K562 (cell line): Measurements from ENCODE around the gene BMPR2. TPM values are rescaled to one million over a fixed set of nuclear protein-coding genes. Genes with fewer than 3 reads are reported as not detected.
A peak's percentile ranks its signal among the peaks of the same experiment; 100 is the strongest.

Experiments
- ATAC-seq: fragments of 200-7000 bp; cut with Tn5 transposase; 3 replicates; pipeline ENCODE4 v1.9.1; 2020; ENCODE audit warnings: moderate library complexity
- BruUV-seq: library from RNA; stranded (reverse); fragments of 400-500 nt; replicated peaks from 2 replicates; lab custom pipeline; 2021; lab: Mats Ljungman, UMichigan
- CTCF ChIA-PET: fragments of 300-600 bp; formaldehyde crosslinking; extraction: SDS; loops from one replicate; lab custom pipeline; 2021; ENCODE audit warnings: low intra/inter-chr PET ratio; lab: Yijun Ruan, JAX
- POLR2A ChIA-PET: fragments of 300-600, 350-650 bp; sonication (Branson Sonifier 250); formaldehyde crosslinking; extraction: SDS; loops from one replicate; lab custom pipeline; 2021; ENCODE audit warnings: antibody characterized with exemption, inconsistent platforms; lab: Yijun Ruan, JAX
- DNase-seq, 4 experiments: peaks; one replicate each; pipeline versions ENCODE4 v3.0.0 to v3.0.0-alpha.2; 2011 to 2018; ENCODE audit warnings: low spot score in 3 of 4, mixed read lengths in 3 of 4; ENCODE audit errors: extremely low read depth in 1 of 4
- FAIRE-seq: peaks from 2 replicates; lab custom pipeline; 2011; peaks lifted over from hg19 to GRCh38; lab: Jason Lieb, UNC
- H2AFZ ChIP-seq: 2 replicates; pipeline ENCODE4 v1.6.0; 2011; ENCODE audit warnings: low read depth, low read length, control low read depth, inconsistent platforms
- H3K27ac ChIP-seq: fragments of 200-600 bp; 3 replicates; pipeline ENCODE4 v1.8.0; 2011; ENCODE audit warnings: low read depth, mild to moderate bottlenecking, control low read depth, inconsistent platforms, low read length, moderate library complexity, mixed read lengths; ENCODE audit errors: extremely low read depth
- H3K27me3 ChIP-seq, 2 experiments: fragments of 300-600 bp in 1 of 2; 2 replicates in 1 of 2; 3 replicates in 1 of 2; pipeline versions ENCODE4 v1.6.0 to v1.8.0; 2011; ENCODE audit warnings: inconsistent platforms in 2 of 2, low read length in 2 of 2, mild to moderate bottlenecking in 1 of 2, mixed read lengths in 1 of 2, moderate library complexity in 1 of 2; ENCODE audit not compliant: control insufficient read depth in 2 of 2, insufficient read depth in 2 of 2
- H3K36me3 ChIP-seq: fragments of 300-600 bp; 3 replicates; pipeline ENCODE4 v1.8.0; 2011; ENCODE audit warnings: mild to moderate bottlenecking, low read length, inconsistent platforms; ENCODE audit not compliant: control insufficient read depth, insufficient read depth
- H3K4me1 ChIP-seq, 2 experiments: fragments of 200-600 bp in 1 of 2; replicated peaks in 1 of 2; 2 replicates in 1 of 2; 3 replicates in 1 of 2; pipeline versions ENCODE4 v1.5.1 to v1.8.0; 2011; ENCODE audit warnings: inconsistent platforms in 2 of 2, low read length in 2 of 2, mild to moderate bottlenecking in 1 of 2, mixed read lengths in 1 of 2, moderate library complexity in 1 of 2; ENCODE audit not compliant: control insufficient read depth in 2 of 2, insufficient read depth in 2 of 2
- H3K4me2 ChIP-seq: 2 replicates; pipeline ENCODE4 v1.6.1; 2011; ENCODE audit warnings: low read length, control low read depth, inconsistent platforms, mixed read lengths; ENCODE audit not compliant: insufficient read depth
- H3K4me3 ChIP-seq: fragments of 200-600 bp; sonication (generic), shearing (Covaris generic); 2 replicates; pipeline ENCODE4 v1.5.1; 2016; ENCODE audit warnings: control low read depth, inconsistent platforms
- H3K79me2 ChIP-seq: fragments of 200-600 bp; 3 replicates; pipeline ENCODE4 v1.8.0; 2011; ENCODE audit warnings: low read length, inconsistent platforms; ENCODE audit not compliant: control insufficient read depth, insufficient read depth
- H3K9ac ChIP-seq, 2 experiments: 2 replicates each; pipeline versions ENCODE4 v1.6.0 to v1.6.1; 2011; ENCODE audit warnings: low read depth in 2 of 2, low read length in 2 of 2, control low read depth in 1 of 2, inconsistent platforms in 1 of 2, mild to moderate bottlenecking in 1 of 2, mixed read lengths in 1 of 2; ENCODE audit not compliant: insufficient read depth in 1 of 2
- H3K9me1 ChIP-seq: one replicate; pipeline ENCODE4 v1.6.0; 2011; ENCODE audit warnings: inconsistent platforms, mild to moderate bottlenecking, low read length, moderate library complexity; ENCODE audit not compliant: control insufficient read depth, insufficient read depth
- H3K9me3 ChIP-seq: replicated peaks from 2 replicates; pipeline ENCODE4 v1.5.1; 2011; ENCODE audit warnings: low read depth, low read length, inconsistent platforms; ENCODE audit not compliant: control insufficient read depth, insufficient read depth
- H4K20me1 ChIP-seq: replicated peaks from 2 replicates; pipeline ENCODE4 v1.6.1; 2011; ENCODE audit warnings: low read length, inconsistent platforms, mixed read lengths; ENCODE audit not compliant: control insufficient read depth, insufficient read depth
- ARNT ChIP-seq, 2 experiments: fragments of 450-650 bp; IDR thresholded peaks; 2 replicates each; pipeline ENCODE4 v1.6.1; 2016; ENCODE audit warnings: mild to moderate bottlenecking in 1 of 2
- CREB5 ChIP-seq: fragments of 250-450 bp; sonication (Bioruptor Pico); IDR thresholded peaks from 2 replicates; pipeline ENCODE4 v1.5.0; 2020; ENCODE audit warnings: mild to moderate bottlenecking
- DNMT1 ChIP-seq: fragments of 450-650 bp; IDR thresholded peaks from 2 replicates; pipeline ENCODE4 v1.6.1; 2016; ENCODE audit warnings: antibody characterized with exemption, mild to moderate bottlenecking
- GABPB1 ChIP-seq: sonication (generic); formaldehyde crosslinking; IDR thresholded peaks from 2 replicates; pipeline ENCODE4 v1.8.0; 2022; ENCODE audit warnings: mild to moderate bottlenecking, missing genetic modification reagents
- KAT2B ChIP-seq: IDR thresholded peaks from one replicate; pipeline ENCODE4 v1.6.1; 2012; ENCODE audit warnings: low read depth, mild to moderate bottlenecking, control low read depth, inconsistent platforms, low read length, moderate library complexity
- KAT8 ChIP-seq: fragments of 450-650 bp; IDR thresholded peaks from 2 replicates; pipeline ENCODE4 v1.6.1; 2016; ENCODE audit warnings: low read depth, mild to moderate bottlenecking
- LCOR ChIP-seq: sonication (generic); formaldehyde crosslinking; IDR thresholded peaks from 2 replicates; pipeline ENCODE4 v1.8.0; 2022; ENCODE audit warnings: mild to moderate bottlenecking, missing genetic modification reagents
- NBN ChIP-seq: fragments of 450-650 bp; IDR thresholded peaks from 2 replicates; pipeline ENCODE4 v1.6.1; 2016; ENCODE audit warnings: low read depth, mild to moderate bottlenecking
- NR2C1 ChIP-seq, 2 experiments: fragments of 450-650 bp; IDR thresholded peaks; 2 replicates each; pipeline ENCODE4 v1.6.1; 2017; ENCODE audit warnings: mild to moderate bottlenecking in 2 of 2, antibody characterized with exemption in 1 of 2, inconsistent platforms in 1 of 2, missing compliant biosample characterization in 1 of 2, missing genetic modification characterization in 1 of 2
- NR2C2 ChIP-seq, 2 experiments: fragments of 200-800 bp in 1 of 2; sonication (Bioruptor generic) in 1 of 2; sonication (generic) in 1 of 2; formaldehyde crosslinking in 1 of 2; IDR thresholded peaks; 2 replicates each; pipeline versions ENCODE4 v1.6.1 to v1.8.0; 2016 to 2022; ENCODE audit warnings: mild to moderate bottlenecking in 1 of 2, missing compliant biosample characterization in 1 of 2, missing genetic modification characterization in 1 of 2, missing genetic modification reagents in 1 of 2
- RAD21 ChIP-seq, 2 experiments: fragments of 250-450 bp in 1 of 2; fragments of 450-650 bp in 1 of 2; sonication (Bioruptor Pico) in 1 of 2; formaldehyde crosslinking in 1 of 2; IDR thresholded peaks in 1 of 2; conservative IDR thresholded peaks in 1 of 2; 2 replicates each; pipeline versions ENCODE4 v1.4.0 to v1.8.0; 2020 to 2022; ENCODE audit warnings: mild to moderate bottlenecking in 2 of 2, moderate library complexity in 1 of 2
- RBFOX2 ChIP-seq: fragments of 200-400 bp; formaldehyde crosslinking; IDR thresholded peaks from 2 replicates; pipeline ENCODE4 v1.6.1; 2017; ENCODE audit warnings: low read depth, mild to moderate bottlenecking, low read length, moderate library complexity
- SETDB1 ChIP-seq: IDR thresholded peaks from one replicate; pipeline ENCODE4 v1.6.1; 2012; ENCODE audit warnings: low read length, control low read depth, inconsistent platforms
- ZBTB1 ChIP-seq: sonication (generic); formaldehyde crosslinking; IDR thresholded peaks from 2 replicates; pipeline ENCODE4 v1.8.1; 2023; ENCODE audit warnings: missing genetic modification reagents, low read depth, mild to moderate bottlenecking, borderline replicate concordance
- ZBTB7A ChIP-seq: IDR thresholded peaks from 2 replicates; pipeline ENCODE4 v1.6.1; 2011; ENCODE audit warnings: low read depth, mild to moderate bottlenecking, low read length, moderate library complexity, borderline replicate concordance; ENCODE audit not compliant: control insufficient read depth
- ZC3H8 ChIP-seq: fragments of 450-650 bp; IDR thresholded peaks from 2 replicates; pipeline ENCODE4 v1.6.1; 2017
- ZNF668 ChIP-seq: fragments of 250-450 bp; sonication (Bioruptor Pico); IDR thresholded peaks from 2 replicates; pipeline ENCODE4 v1.8.0; 2022; ENCODE audit warnings: mild to moderate bottlenecking, inconsistent platforms
- WGBS: fragments of 100-300 bp; shearing (Covaris generic); methylation state at CpG from one replicate; pipeline ENCODE4 v1.1.6; 2016; ENCODE audit warnings: low coverage, mixed read lengths; ENCODE audit not compliant: insufficient coverage; ENCODE audit errors: missing lambda C conversion rate; 5-methylcytosine and 5-hydroxymethylcytosine counted together
- in situ Hi-C: fragments of 300-500 bp; cut with MboI; formaldehyde crosslinking; loops from 4 replicates; pipeline ENCODE4 v1.15.0; 2018; ENCODE audit warnings: inconsistent platforms, mixed read lengths
- intact Hi-C: fragments of 100-400 bp; cut with micrococcal nuclease; formaldehyde crosslinking; loops from 2 replicates; pipeline ENCODE4 v1.14.2; 2022
- polyA plus RNA-seq, 8 experiments: library from polyadenylated mRNA; depleted of rRNA in 4 of 8; stranded (reverse) in 5 of 8; unstranded in 3 of 8; fragments of >200 nt; fragmentation: Nextera tagmentation in 2 of 8; fragmentation: Illumina TruSeq in 1 of 8; extraction: Ambion mirVana in 2 of 8; extraction: Trizol in 1 of 8; gene quantifications; 2 replicates each; pipeline versions ENCODE4 v1.2.1 to v1.2.3, GENCODE V29; 2011 to 2014; ENCODE audit warnings: inconsistent platforms in 1 of 8, missing spikeins in 1 of 8
- total RNA-seq, 7 experiments: library from RNA; depleted of rRNA in 6 of 7; stranded (reverse); fragments of >200 nt in 6 of 7; fragmentation: Illumina TruSeq in 2 of 7; extraction: Trizol in 2 of 7; gene quantifications; 2 replicates each; pipeline versions ENCODE4 v1.2.1 to v1.2.3, GENCODE V29; 2011 to 2021; ENCODE audit warnings: low replicate concordance in 1 of 7
- TF ChIP-seq, protein P1 (sequence below): sonication (generic); formaldehyde crosslinking; IDR thresholded peaks from 2 replicates; pipeline ENCODE4 v1.9.0; 2022; ENCODE audit warnings: mild to moderate bottlenecking, missing genetic modification reagents
- TF ChIP-seq, protein P2 (sequence below): fragments of 450-650 bp; IDR thresholded peaks from 2 replicates; pipeline ENCODE4 v1.6.1; 2018; ENCODE audit warnings: mild to moderate bottlenecking, low read depth; ENCODE audit not compliant: partially characterized antibody

Gene BMPR2
- total and polyA plus RNA-seq, 9 of the 15 experiments (the other 6 are each of a cell fraction or from before 2014, with no cell fraction given): 0.73 to 5.0 (median 3.3) TPM

DNA sequence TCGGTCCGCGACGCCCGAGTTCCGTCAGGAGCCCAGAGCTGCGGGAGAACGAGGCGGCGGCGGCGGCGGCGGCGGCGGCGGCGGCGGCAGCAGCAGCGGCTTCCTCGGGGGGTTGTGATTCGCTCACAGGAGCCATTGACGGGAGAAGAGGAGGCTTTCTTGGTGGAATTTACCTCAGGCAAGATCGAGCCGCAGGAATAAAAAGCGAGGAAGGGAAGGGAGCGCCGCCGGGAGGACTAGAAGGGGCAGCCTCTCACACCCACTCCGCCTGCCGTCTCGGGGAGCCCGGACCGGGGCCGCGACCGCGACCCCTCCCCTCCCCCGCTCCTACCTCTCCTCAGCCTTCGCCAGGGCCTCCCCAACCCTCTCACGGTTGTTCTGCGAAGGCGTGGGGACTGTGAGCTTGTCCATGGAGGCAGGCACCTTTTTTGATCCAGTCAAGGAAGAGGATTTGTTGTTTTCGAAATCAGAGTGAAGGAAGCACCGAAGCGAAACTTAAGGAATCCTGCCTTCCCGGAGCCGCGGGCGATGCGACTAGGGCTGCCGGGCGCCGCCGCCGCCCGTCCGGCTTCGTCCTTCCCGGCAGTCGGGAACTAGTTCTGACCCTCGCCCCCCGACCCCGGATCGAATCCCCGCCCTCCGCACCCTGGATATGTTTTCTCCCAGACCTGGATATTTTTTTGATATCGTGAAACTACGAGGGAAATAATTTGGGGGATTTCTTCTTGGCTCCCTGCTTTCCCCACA lies 506 bp downstream of the BMPR2 start:
- in situ Hi-C loops: no loop called here
- Histone ChIP-seq H2AFZ (peak overlapping the region; percentile 81), H4K20me1 (no peaks in the 10 kb centered on the region), H3K79me2 (peaks cover 47% of the 10 kb centered on the region), H3K4me2 (peak overlapping the region; percentile 87), H3K27me3 (no peaks in the 10 kb centered on the region), H3K9me3 (no peaks in the 10 kb centered on the region), H3K36me3 (no peaks in the 10 kb centered on the region), H3K4me3 (peak overlapping the region; percentile 80), H3K4me1 (peaks cover 2 to 23% of the 10 kb centered on the region in 2 experiments; a peak in 3 of 5 replicates), H3K9ac (peak overlapping the region; percentile 80 to 99), H3K9me1 (no peaks in the 10 kb centered on the region), H3K27ac (peak overlapping the region; percentile 85)
- BruUV-seq: TSS peak; percentile 58
- intact Hi-C loops: no loop called here
- ATAC-seq (peak; percentile 57), FAIRE-seq (no peak), DNase-seq (peak; percentile 21 to 51 (median 24))
- POLR2A ChIA-PET: no interaction called here
- CTCF ChIA-PET: no interaction called here
- WGBS: under 1% methylated on average over 25 of the region's 69 CpGs
- TF ChIP-seq NBN (no peak), KAT2B (no peak), RAD21 (CRISPR knock-in tag; conservative IDR thresholded peaks at IDR 0.05 in 1 of 2, IDR thresholded peaks at IDR 0.05 in 1 of 2) (no peak), ARNT (IDR thresholded peaks at IDR 0.05) (no peak), CREB5 (CRISPR knock-in tag) (no peak), ZBTB7A (peak; percentile 64; the same call in 1 of the 2 replicates), LCOR (no peak), ZBTB1 (CRISPR knock-in tag) (peak; percentile 82; the same call in 1 of the 2 replicates), ZNF668 (CRISPR knock-in tag) (no peak), NR2C2 (CRISPR knock-in tag; IDR thresholded peaks at IDR 0.05) (no peak), NR2C2 (tag; IDR thresholded peaks at IDR 0.05) (peak; percentile 57), ZC3H8 (no peak), RBFOX2 (peak; percentile 29; the same call in 1 of the 2 replicates), KAT8 (no peak), NR2C1 (IDR thresholded peaks at IDR 0.05) (no peak), NR2C1 (tag; IDR thresholded peaks at IDR 0.05) (0 out of 2 replicates have a peak, but pooled peaks have one; percentile 14), GABPB1 (CRISPR knock-in tag) (peak; percentile 48; the same call in 1 of the 2 replicates), DNMT1 (no peak), SETDB1 (no peak)
- TF ChIP-seq, protein P1, sequence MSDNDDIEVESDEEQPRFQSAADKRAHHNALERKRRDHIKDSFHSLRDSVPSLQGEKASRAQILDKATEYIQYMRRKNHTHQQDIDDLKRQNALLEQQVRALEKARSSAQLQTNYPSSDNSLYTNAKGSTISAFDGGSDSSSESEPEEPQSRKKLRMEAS (CRISPR knock-in tag): no peak
- TF ChIP-seq, protein P2, sequence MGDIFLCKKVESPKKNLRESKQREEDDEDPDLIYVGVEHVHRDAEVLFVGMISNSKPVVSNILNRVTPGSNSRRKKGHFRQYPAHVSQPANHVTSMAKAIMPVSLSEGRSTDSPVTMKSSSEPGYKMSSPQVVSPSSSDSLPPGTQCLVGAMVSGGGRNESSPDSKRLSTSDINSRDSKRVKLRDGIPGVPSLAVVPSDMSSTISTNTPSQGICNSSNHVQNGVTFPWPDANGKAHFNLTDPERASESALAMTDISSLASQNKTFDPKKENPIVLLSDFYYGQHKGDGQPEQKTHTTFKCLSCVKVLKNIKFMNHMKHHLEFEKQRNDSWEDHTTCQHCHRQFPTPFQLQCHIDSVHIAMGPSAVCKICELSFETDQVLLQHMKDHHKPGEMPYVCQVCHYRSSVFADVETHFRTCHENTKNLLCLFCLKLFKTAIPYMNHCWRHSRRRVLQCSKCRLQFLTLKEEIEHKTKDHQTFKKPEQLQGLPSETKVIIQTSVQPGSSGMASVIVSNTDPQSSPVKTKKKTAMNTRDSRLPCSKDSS: no peak
